Calu3 (cell line): Measurements from ENCODE around the gene HOXC6. TPM values are rescaled to one million over a fixed set of nuclear protein-coding genes. Genes with fewer than 3 reads are reported as not detected.

Source experiments
- BruUV-seq: library from RNA; stranded (reverse); fragments of 400-500 nt; replicated peaks from 2 replicates; lab custom pipeline; 2021; lab: Mats Ljungman, UMichigan
- CTCF ChIA-PET: fragments of 300-600 bp; sonication (Branson Sonifier 250); formaldehyde crosslinking; loops from one replicate; lab custom pipeline; 2022; ENCODE audit warnings: antibody characterized with exemption; lab: Charles Lee
- DNase-seq: peaks from one replicate; pipeline ENCODE4 v3.0.0; 2022
- H3K27ac Mint-ChIP-seq: one replicate; pipeline ENCODE4 v1.8.0; 2022; ENCODE audit warnings: mixed read lengths; ENCODE audit not compliant: unreplicated experiment
- H3K27me3 Mint-ChIP-seq: one replicate; pipeline ENCODE4 v1.8.0; 2022; ENCODE audit warnings: mixed read lengths; ENCODE audit not compliant: unreplicated experiment
- H3K36me3 Mint-ChIP-seq: one replicate; pipeline ENCODE4 v1.8.0; 2022; ENCODE audit warnings: mild to moderate bottlenecking, moderate library complexity, mixed read lengths; ENCODE audit not compliant: insufficient read depth, unreplicated experiment
- H3K4me1 Mint-ChIP-seq: one replicate; pipeline ENCODE4 v1.8.0; 2022; ENCODE audit warnings: mild to moderate bottlenecking, low read depth, mixed read lengths; ENCODE audit not compliant: unreplicated experiment
- H3K4me3 Mint-ChIP-seq: one replicate; pipeline ENCODE4 v1.8.0; 2022; ENCODE audit warnings: mild to moderate bottlenecking, low read depth, moderate library complexity, mixed read lengths; ENCODE audit not compliant: unreplicated experiment
- H3K9me3 Mint-ChIP-seq: one replicate; pipeline ENCODE4 v1.8.0; 2022; ENCODE audit warnings: low read depth, mixed read lengths; ENCODE audit not compliant: unreplicated experiment
- intact Hi-C: fragments of 100-400 bp; cut with micrococcal nuclease; formaldehyde crosslinking; loops from one replicate; pipeline ENCODE4 v1.10.0; 2022; ENCODE audit not compliant: unreplicated experiment
- total RNA-seq: library from RNA; stranded (reverse); gene quantifications from 2 replicates; pipeline ENCODE4 v1.2.3, GENCODE V29; 2022
- TF ChIP-seq, protein P1 (sequence below): fragments of 200-600 bp; IDR thresholded peaks from one replicate; pipeline ENCODE4 v1.8.0; 2022; ENCODE audit warnings: antibody characterized with exemption; ENCODE audit not compliant: unreplicated experiment

Gene HOXC6
- total RNA-seq, 1 experiment from 2014 or later: 1.2 TPM

DNA sequence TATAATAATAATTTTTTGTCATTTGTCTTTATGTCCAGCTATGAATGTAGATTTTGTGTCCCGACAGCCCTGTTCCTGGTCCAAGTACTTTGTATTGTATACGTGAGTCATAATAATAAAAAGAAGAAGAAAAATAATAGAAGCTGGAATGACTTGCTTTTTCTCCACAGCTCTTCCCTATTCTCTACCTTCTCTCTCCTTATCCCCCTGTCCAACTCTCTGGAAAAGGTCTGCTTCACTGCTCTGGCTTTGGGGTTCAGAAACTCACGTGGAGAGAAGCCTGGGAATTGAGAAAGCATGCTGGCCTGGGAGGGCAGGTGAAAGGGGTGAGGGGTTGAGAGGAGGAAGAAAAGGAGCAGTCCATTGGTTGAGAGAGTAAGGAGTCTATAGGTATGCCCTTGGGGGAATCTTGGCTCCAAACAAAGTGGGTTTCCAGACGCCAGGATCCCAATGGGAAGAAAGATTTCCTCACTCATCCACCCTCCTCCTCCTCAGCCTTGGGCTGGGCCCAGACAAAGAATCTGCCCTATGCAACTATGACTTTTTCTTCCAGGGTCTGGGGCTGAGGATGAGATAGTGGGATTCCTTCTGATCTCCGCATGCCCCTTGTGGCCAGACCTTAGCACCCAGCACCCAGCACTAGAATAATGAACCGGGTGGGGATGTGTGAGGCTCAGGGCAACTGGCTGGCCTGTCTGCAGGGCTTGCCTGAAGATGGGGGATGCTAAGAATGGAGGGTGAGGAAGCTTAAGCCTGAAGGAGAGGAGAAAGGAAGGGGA lies 15.4 kb upstream of the HOXC6 start:
- no TSS peak for BruUV-seq
- Mint-ChIP-seq H3K4me3 (no peak overlapping the region), H3K9me3 (no peaks in the 10 kb centered on the region), H3K27ac (no peak overlapping the region), H3K4me1 (peaks cover 12% of the 10 kb centered on the region), H3K27me3 (peaks cover 93% of the 10 kb centered on the region), H3K36me3 (peaks cover 10% of the 10 kb centered on the region)
- CTCF ChIA-PET: interaction anchor here (0.6 kb wide), 1 partner anchor 180 kb away, joined by 3 read pairs; no protein-coding TSS in a partner anchor
- TF ChIP-seq, protein P1, sequence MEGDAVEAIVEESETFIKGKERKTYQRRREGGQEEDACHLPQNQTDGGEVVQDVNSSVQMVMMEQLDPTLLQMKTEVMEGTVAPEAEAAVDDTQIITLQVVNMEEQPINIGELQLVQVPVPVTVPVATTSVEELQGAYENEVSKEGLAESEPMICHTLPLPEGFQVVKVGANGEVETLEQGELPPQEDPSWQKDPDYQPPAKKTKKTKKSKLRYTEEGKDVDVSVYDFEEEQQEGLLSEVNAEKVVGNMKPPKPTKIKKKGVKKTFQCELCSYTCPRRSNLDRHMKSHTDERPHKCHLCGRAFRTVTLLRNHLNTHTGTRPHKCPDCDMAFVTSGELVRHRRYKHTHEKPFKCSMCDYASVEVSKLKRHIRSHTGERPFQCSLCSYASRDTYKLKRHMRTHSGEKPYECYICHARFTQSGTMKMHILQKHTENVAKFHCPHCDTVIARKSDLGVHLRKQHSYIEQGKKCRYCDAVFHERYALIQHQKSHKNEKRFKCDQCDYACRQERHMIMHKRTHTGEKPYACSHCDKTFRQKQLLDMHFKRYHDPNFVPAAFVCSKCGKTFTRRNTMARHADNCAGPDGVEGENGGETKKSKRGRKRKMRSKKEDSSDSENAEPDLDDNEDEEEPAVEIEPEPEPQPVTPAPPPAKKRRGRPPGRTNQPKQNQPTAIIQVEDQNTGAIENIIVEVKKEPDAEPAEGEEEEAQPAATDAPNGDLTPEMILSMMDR: no peak
- DNase-seq: no peak
- intact Hi-C loops: no loop called here

DNA sequence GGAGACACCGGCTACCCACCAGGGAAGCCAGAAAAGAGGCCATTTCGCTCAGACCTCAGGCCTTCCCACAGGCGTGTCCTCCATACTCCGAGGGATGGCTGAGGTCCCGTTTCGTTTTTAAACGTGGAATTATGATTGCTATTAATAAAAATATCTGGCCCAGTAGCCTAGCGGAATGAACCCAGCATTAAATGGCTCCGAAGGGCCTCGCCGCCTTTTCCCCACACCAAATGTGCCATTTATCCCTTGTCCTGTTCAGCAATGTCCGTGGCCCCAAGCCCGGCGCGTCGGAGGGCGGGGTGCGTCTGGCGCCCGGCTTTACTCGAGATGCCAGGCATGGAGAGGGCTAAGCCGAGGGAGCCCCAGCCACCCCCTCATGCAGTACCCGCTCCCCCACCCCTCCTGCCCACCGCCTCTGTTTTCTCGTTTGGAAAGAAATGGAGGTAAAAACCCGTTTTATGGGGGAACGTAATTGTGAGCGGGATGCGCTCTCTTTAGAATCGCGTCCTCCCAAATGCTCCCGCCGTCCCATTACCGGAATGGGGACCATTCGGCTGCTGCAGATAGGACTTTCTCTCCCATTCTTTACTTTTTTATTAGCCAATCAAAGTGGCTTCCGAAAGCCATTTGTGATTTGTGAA lies 13.7 kb upstream of the HOXC6 start:
- BruUV-seq: no TSS peak

DNA sequence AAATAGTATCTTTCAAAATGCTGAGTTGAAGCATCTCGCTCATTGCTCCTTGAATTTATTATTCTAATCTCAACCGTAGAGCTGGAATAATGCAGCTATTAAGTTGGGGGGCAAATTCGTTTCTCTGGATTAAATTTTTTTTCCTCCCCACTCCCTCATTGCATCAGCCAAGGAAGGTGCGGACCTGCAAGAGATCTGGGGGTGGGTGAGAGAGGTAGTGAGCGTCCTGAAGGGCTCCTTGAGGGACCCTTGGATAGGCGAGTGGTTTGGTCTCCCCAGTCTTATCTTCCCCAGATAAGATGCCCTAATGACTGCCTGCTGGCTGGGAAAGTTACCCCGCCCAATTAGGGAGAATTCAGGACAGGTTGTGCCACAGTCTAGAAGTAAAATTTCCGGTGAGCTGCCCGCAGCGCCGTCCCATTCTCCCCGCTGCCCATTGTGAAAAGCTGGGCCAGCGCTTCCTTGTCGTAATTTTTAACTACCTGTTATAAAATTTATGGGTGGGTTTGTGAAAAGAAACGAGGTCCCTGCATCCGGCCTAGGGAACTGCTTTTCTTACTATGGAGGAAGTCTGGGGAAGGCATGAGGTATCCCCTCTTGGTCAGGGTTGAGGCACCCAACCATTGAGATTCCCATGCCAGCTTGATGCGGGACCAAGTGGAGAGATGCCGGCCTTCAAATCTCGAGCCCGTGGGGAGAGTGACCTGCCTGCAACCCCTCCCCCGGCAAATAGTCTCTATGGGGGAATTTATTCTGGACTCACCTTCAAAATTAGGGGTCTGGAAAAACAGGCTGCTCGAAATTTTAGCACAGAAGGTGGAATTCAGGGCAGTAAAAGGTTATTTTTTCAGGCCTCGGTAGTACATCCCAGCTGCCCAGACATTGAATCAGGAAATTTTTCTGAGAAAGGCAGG lies 13.0 kb upstream of the HOXC6 start:
- H3K36me3 Mint-ChIP-seq: peaks cover 11% of the 10 kb centered on the region
- CTCF ChIA-PET: no interaction called here
- no TSS peak for BruUV-seq
- no peak overlapping the region for H3K27ac Mint-ChIP-seq
- H3K4me1 Mint-ChIP-seq: peaks cover 12% of the 10 kb centered on the region
- TF ChIP-seq, protein P1: no peak
- H3K9me3 Mint-ChIP-seq: no peaks in the 10 kb centered on the region
- H3K4me3 Mint-ChIP-seq: no peak overlapping the region
- intact Hi-C loops: no loop called here
- no peak for DNase-seq
- peaks cover 80% of the 10 kb centered on the region for H3K27me3 Mint-ChIP-seq

More for the DNA sequence above, 13.7 kb upstream of the HOXC6 start:
- H3K36me3 Mint-ChIP-seq: peaks cover 11% of the 10 kb centered on the region
- intact Hi-C loops: no loop called here
- no peak overlapping the region for H3K27ac Mint-ChIP-seq
- H3K4me1 Mint-ChIP-seq: peaks cover 12% of the 10 kb centered on the region
- H3K4me3 Mint-ChIP-seq: no peak overlapping the region
- no peak for DNase-seq
- TF ChIP-seq, protein P1: no peak
- CTCF ChIA-PET: no interaction called here
- no peaks in the 10 kb centered on the region for H3K9me3 Mint-ChIP-seq
- H3K27me3 Mint-ChIP-seq: peaks cover 80% of the 10 kb centered on the region

DNA sequence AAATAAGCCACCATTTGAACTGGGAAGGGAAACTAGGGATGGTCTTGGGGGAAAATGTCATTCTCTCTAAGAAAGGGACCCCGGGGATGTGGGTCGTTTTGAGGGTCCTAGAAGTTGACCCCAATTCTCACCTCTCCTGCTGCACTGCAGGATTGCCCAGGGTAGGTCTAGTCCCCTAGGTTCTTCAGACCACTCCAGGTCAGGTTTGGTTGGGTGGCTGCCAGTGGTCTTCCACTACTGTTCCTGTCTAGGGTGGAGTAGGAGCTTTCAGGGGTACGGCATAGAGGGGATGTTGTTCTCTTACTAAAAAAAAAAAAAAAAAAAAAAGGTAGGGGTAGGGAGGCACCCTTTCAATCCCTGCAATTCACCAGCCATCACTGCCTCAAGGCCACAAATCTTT lies 12.2 kb upstream of the HOXC6 start:
- no peak for DNase-seq
- TF ChIP-seq, protein P1: no peak
- no peaks in the 10 kb centered on the region for H3K9me3 Mint-ChIP-seq
- CTCF ChIA-PET: interaction anchor here (0.6 to 2.2 kb wide), 4 partner anchors 10 to 199 kb away, joined by 4 to 25 read pairs (median 8); partner anchors contain the start of gene HOXC5
- intact Hi-C loops: no loop called here
- H3K4me1 Mint-ChIP-seq: peaks cover 8% of the 10 kb centered on the region
- H3K36me3 Mint-ChIP-seq: peaks cover 11% of the 10 kb centered on the region
- H3K4me3 Mint-ChIP-seq: no peak overlapping the region
- H3K27me3 Mint-ChIP-seq: peaks cover 80% of the 10 kb centered on the region
- no TSS peak for BruUV-seq
- no peak overlapping the region for H3K27ac Mint-ChIP-seq
